ENCODE measurements around the gene CCDC102A. TPM values are rescaled to one million over a fixed set of nuclear protein-coding genes. Genes with fewer than 3 reads are reported as not detected.
A peak's percentile ranks its signal among the peaks of the same experiment; 100 is the strongest.

Gene CCDC102A
- total and polyA plus RNA-seq, 9 of the 15 experiments (the other 6 are each of a cell fraction or from before 2014, with no cell fraction given), result 0.03 to 4.9 (median 1.4) TPM

GRCh38 chr16:57484515-57485005 is 51.8 kb downstream of the CCDC102A start:
- intact Hi-C loops (cut with micrococcal nuclease) (no loop called here), in situ Hi-C loops (cut with MboI) (no loop called here)
- Histone ChIP-seq H3K4me1 (replicated peaks in 1 of 2; ENCODE audit: control insufficient read depth in 2 of 2, insufficient read depth in 2 of 2, low read length in 2 of 2) (peaks cover 15 to 49% of the 10 kb centered on the region in 2 experiments; a peak in 4 of 5 replicates), H3K27ac (ENCODE audit: extremely low read depth, low read depth, low read length) (no peak overlapping the region), H3K27me3 (ENCODE audit: control insufficient read depth in 2 of 2, insufficient read depth in 2 of 2, low read length in 2 of 2) (no peaks in the 10 kb centered on the region), H3K9me1 (ENCODE audit: control insufficient read depth, insufficient read depth, low read length) (no peaks in the 10 kb centered on the region), H4K20me1 (replicated peaks; ENCODE audit: control insufficient read depth, insufficient read depth, low read length) (no peaks in the 10 kb centered on the region), H3K9ac (ENCODE audit: insufficient read depth in 1 of 2, low read depth in 2 of 2, low read length in 2 of 2) (no peak overlapping the region), H3K36me3 (ENCODE audit: control insufficient read depth, insufficient read depth, low read length) (no peaks in the 10 kb centered on the region), H3K4me3 (no peak overlapping the region), H3K9me3 (replicated peaks; ENCODE audit: control insufficient read depth, insufficient read depth, low read depth, low read length) (no peaks in the 10 kb centered on the region), H2AFZ (ENCODE audit: low read depth, low read length) (no peak overlapping the region), H3K79me2 (ENCODE audit: control insufficient read depth, insufficient read depth, low read length) (no peaks in the 10 kb centered on the region), H3K4me2 (ENCODE audit: insufficient read depth, low read length) (no peak overlapping the region)
- ATAC-seq, result no peak
- BruUV-seq (replicated peaks), result no TSS peak
- ChIA-PET POLR2A (no interaction called here), CTCF (ENCODE audit: low intra/inter-chr PET ratio) (no interaction called here)
- FAIRE-seq, result no peak
- peak in 1 of 4 experiments; percentile 3 for DNase-seq (ENCODE audit: extremely low read depth in 1 of 4, low spot score in 3 of 4)
- 59% methylated on average over 8 of the region's 8 CpGs for WGBS (ENCODE audit: insufficient coverage, low coverage, missing lambda C conversion rate)
- TF ChIP-seq ZKSCAN3 (CRISPR knock-in tag; IDR thresholded peaks at IDR 0.05), result no peak
- TF ChIP-seq ZNF263 (CRISPR knock-in tag; IDR thresholded peaks at IDR 0.05; ENCODE audit: borderline replicate concordance), result peak; percentile 0; the same call in 1 of the 2 replicates
- TF ChIP-seq PRDM10 (IDR thresholded peaks at IDR 0.05; ENCODE audit: partially characterized antibody), result peak; percentile 78
- TF ChIP-seq E2F4 (CRISPR knock-in tag; IDR thresholded peaks at IDR 0.05; ENCODE audit: low read depth), result no peak
- TF ChIP-seq ATF2 (CRISPR knock-in tag; IDR thresholded peaks at IDR 0.05), result no peak
- no peak for TF ChIP-seq POLR3A (IDR thresholded peaks at IDR 0.05; ENCODE audit: borderline replicate concordance, extremely low read depth, insufficient read depth, insufficient read length)
- no peak for TF ChIP-seq KLF1 (tag; IDR thresholded peaks at IDR 0.05)
- no peak for TF ChIP-seq RCOR1 (IDR thresholded peaks at IDR 0.05; ENCODE audit: borderline replicate concordance in 1 of 2, low read depth in 2 of 2, low read length in 2 of 2)
- TF ChIP-seq CXXC5 (CRISPR knock-in tag; IDR thresholded peaks at IDR 0.05), result no peak
- TF ChIP-seq KAT7 (CRISPR knock-in tag; IDR thresholded peaks at IDR 0.05; ENCODE audit: borderline replicate concordance), result no peak
- TF ChIP-seq ZNF561 (CRISPR knock-in tag; conservative IDR thresholded peaks at IDR 0.05), result no peak
- 0 out of 2 replicates have a peak, but pooled peaks have one; percentile 1 for TF ChIP-seq CTBP1 (IDR thresholded peaks at IDR 0.05; ENCODE audit: borderline replicate concordance)
- TF ChIP-seq CBX2 (IDR thresholded peaks at IDR 0.05; ENCODE audit: insufficient read depth, low read length, poor library complexity, severe bottlenecking), result no peak
- peak; percentile 39; the same call in 1 of the 2 replicates for TF ChIP-seq ZBTB7A (IDR thresholded peaks at IDR 0.05; ENCODE audit: borderline replicate concordance, control insufficient read depth, low read depth, low read length)
- TF ChIP-seq GTF2A2 (tag; IDR thresholded peaks at IDR 0.05), result no peak

Measured in K562 (cell line).